ENCODE measurements around the gene MDM1. TPM values are rescaled to one million over a fixed set of nuclear protein-coding genes. Genes with fewer than 3 reads are reported as not detected.
A peak's percentile ranks its signal among the peaks of the same experiment; 100 is the strongest.

Gene MDM1
- total and polyA plus RNA-seq, 2 experiments from 2014 or later = 13.6 to 18.9 TPM

- Histone ChIP-seq H4K20me1 (replicated peaks; ENCODE audit: insufficient read depth) (no peaks in the 10 kb centered on the region), H3K4me2 (no peak overlapping the region), H3K36me3 (ENCODE audit: insufficient read depth) (no peaks in the 10 kb centered on the region), H2AFZ (no peak overlapping the region), H3F3A (replicated peaks; ENCODE audit: low read depth) (no peaks in the 10 kb centered on the region), H3K27me3 (ENCODE audit: insufficient read depth) (no peaks in the 10 kb centered on the region), H3K27ac (ENCODE audit: low read depth) (no peak overlapping the region), H3K4me1 (ENCODE audit: insufficient read depth) (peaks cover 7% of the 10 kb centered on the region; the same call in 1 of the 2 replicates), H3K9me2 (ENCODE audit: insufficient read depth) (no peaks in the 10 kb centered on the region; the same call in 1 of the 2 replicates), H3K4me3 (no peak overlapping the region), H3K79me2 (replicated peaks; ENCODE audit: insufficient read depth) (no peaks in the 10 kb centered on the region)
- no peak for TF ChIP-seq JUNB (IDR thresholded peaks at IDR 0.05; ENCODE audit: unreplicated experiment)
- no peak for TF ChIP-seq STAT1 (IDR thresholded peaks at IDR 0.05; ENCODE audit: unreplicated experiment)
- no peak for TF ChIP-seq EZH2 (IDR thresholded peaks at IDR 0.05; ENCODE audit: low read depth, unreplicated experiment)
- TF ChIP-seq POLR2AphosphoS5 (IDR thresholded peaks at IDR 0.05; ENCODE audit: low read depth) = no peak
- TF ChIP-seq EZH2phosphoT487 (IDR thresholded peaks at IDR 0.05; ENCODE audit: unreplicated experiment) = no peak
- TF ChIP-seq ZNF331 (CRISPR knock-in tag; IDR thresholded peaks at IDR 0.05; ENCODE audit: low read depth) = no peak
- no peaks in the 10 kb centered on the region for H3K9me3 Mint-ChIP-seq
- H3K4me1 Mint-ChIP-seq = peaks cover 18% of the 10 kb centered on the region
- H3K4me3 Mint-ChIP-seq = no peak overlapping the region
- ATAC-seq = no peak
- H3K36me3 Mint-ChIP-seq (ENCODE audit: low read depth) = no peaks in the 10 kb centered on the region
- H3K27ac Mint-ChIP-seq = no peak overlapping the region
- DNase-seq (ENCODE audit: low spot score) = no peak
- H3K27me3 Mint-ChIP-seq (ENCODE audit: insufficient read depth, low read depth, poor library complexity) = no peaks in the 10 kb centered on the region
Observed at GRCh38 chr12:68279227-68280054, 52.7 kb downstream of the MDM1 start.

GRCh38 chr12:68276402-68276930 lies 55.7 kb downstream of the MDM1 start:
- no peak for DNase-seq (ENCODE audit: low spot score)
- Histone ChIP-seq H4K20me1 (replicated peaks; ENCODE audit: insufficient read depth) (no peaks in the 10 kb centered on the region), H3K36me3 (ENCODE audit: insufficient read depth) (no peaks in the 10 kb centered on the region), H3F3A (replicated peaks; ENCODE audit: low read depth) (no peaks in the 10 kb centered on the region), H3K4me2 (no peak overlapping the region), H2AFZ (peak overlapping the region; percentile 18; the same call in 1 of the 2 replicates), H3K27ac (ENCODE audit: low read depth) (no peak overlapping the region), H3K4me1 (ENCODE audit: insufficient read depth) (peaks cover 7% of the 10 kb centered on the region; the same call in 1 of the 2 replicates), H3K4me3 (no peak overlapping the region), H3K27me3 (ENCODE audit: insufficient read depth) (no peaks in the 10 kb centered on the region), H3K9me2 (ENCODE audit: insufficient read depth) (no peaks in the 10 kb centered on the region; the same call in 1 of the 2 replicates), H3K79me2 (replicated peaks; ENCODE audit: insufficient read depth) (no peaks in the 10 kb centered on the region)
- no peaks in the 10 kb centered on the region for H3K9me3 Mint-ChIP-seq
- no peaks in the 10 kb centered on the region for H3K36me3 Mint-ChIP-seq (ENCODE audit: low read depth)
- no peak overlapping the region for H3K4me3 Mint-ChIP-seq
- no peak for ATAC-seq
- peaks cover 18% of the 10 kb centered on the region for H3K4me1 Mint-ChIP-seq
- no peak overlapping the region for H3K27ac Mint-ChIP-seq
- no peaks in the 10 kb centered on the region for H3K27me3 Mint-ChIP-seq (ENCODE audit: insufficient read depth, low read depth, poor library complexity)
- TF ChIP-seq STAT1 (IDR thresholded peaks at IDR 0.05; ENCODE audit: unreplicated experiment) (no peak), ETS1 (IDR thresholded peaks at IDR 0.05) (no peak), EZH2 (IDR thresholded peaks at IDR 0.05; ENCODE audit: low read depth, unreplicated experiment) (no peak), ZNF114 (CRISPR knock-in tag; IDR thresholded peaks at IDR 0.05) (no peak), ZNF462 (CRISPR knock-in tag; IDR thresholded peaks at IDR 0.05) (no peak), EZH2phosphoT487 (IDR thresholded peaks at IDR 0.05; ENCODE audit: unreplicated experiment) (no peak), ZNF331 (CRISPR knock-in tag; IDR thresholded peaks at IDR 0.05; ENCODE audit: low read depth) (no peak), JUNB (IDR thresholded peaks at IDR 0.05; ENCODE audit: unreplicated experiment) (no peak), POLR2AphosphoS5 (IDR thresholded peaks at IDR 0.05; ENCODE audit: low read depth) (no peak), CREB1 (CRISPR knock-in tag; IDR thresholded peaks at IDR 0.05; ENCODE audit: low read depth) (no peak)

Measured in GM23338 (cell line).